HCT116 (cell line): ENCODE data around the gene NGF. TPM values are rescaled to one million over a fixed set of nuclear protein-coding genes. Genes with fewer than 3 reads are reported as not detected.

Experiments
- ATAC-seq: fragments of 200-7000 bp; cut with Tn5 transposase; 2 replicates; pipeline ENCODE4 v1.9.1; 2020; ENCODE audit warnings: mild to moderate bottlenecking, moderate library complexity
- BruUV-seq: library from RNA; stranded (reverse); fragments of 400-500 nt; replicated peaks from 2 replicates; lab custom pipeline; 2021; lab: Mats Ljungman, UMichigan
- CTCF ChIA-PET: fragments of 300-600 bp; sonication (Branson Sonifier 250); formaldehyde crosslinking; loops from one replicate; lab custom pipeline; 2021; ENCODE audit warnings: antibody characterized with exemption; lab: Charles Lee
- POLR2A ChIA-PET: fragments of 300-600, 350-600 bp; sonication (Branson Sonifier 250); formaldehyde crosslinking; loops from one replicate; lab custom pipeline; 2021; ENCODE audit warnings: antibody characterized with exemption; lab: Charles Lee
- RAD21 ChIA-PET, 2 experiments: fragments of 300-600 bp; sonication (Branson Sonifier 250); formaldehyde crosslinking; loops; one replicate each; lab custom pipeline; 2023; ENCODE audit warnings: low total read pairs in 2 of 2; ENCODE audit not compliant: uncharacterized antibody in 2 of 2, unreplicated experiment in 2 of 2, low non-redundant PET in 1 of 2; lab: Charles Lee
- DNase-seq: peaks from one replicate; pipeline ENCODE4 v3.0.0-alpha.2; 2010; ENCODE audit warnings: low read depth, low spot score
- H2AFZ ChIP-seq: fragments of 200-600 bp; shearing (Covaris generic), sonication (generic); 2 replicates; pipeline ENCODE4 v1.6.1; 2017; ENCODE audit warnings: low read depth, mixed run types, mixed read lengths, antibody characterized with exemption, low read length; ENCODE audit not compliant: poor library complexity, severe bottlenecking
- H3K27ac ChIP-seq: 2 replicates; pipeline ENCODE4 v1.5.1; 2012; ENCODE audit warnings: low read depth, low read length
- H3K27me3 ChIP-seq: fragments of 200-600 bp; sonication (generic); 2 replicates; pipeline ENCODE4 v1.6.1; 2016; ENCODE audit warnings: mixed run types, low read length, mixed read lengths; ENCODE audit not compliant: insufficient read depth
- H3K36me3 ChIP-seq, 2 experiments: fragments of 200-500 bp in 1 of 2; fragments of 200-600 bp in 1 of 2; sonication (Bioruptor generic) in 1 of 2; sonication (generic) in 1 of 2; 2 replicates each; pipeline versions ENCODE4 v1.5.1 to v1.6.1; 2014 to 2016; ENCODE audit warnings: low read length in 2 of 2, inconsistent platforms in 1 of 2, mixed read lengths in 1 of 2, mixed run types in 1 of 2; ENCODE audit not compliant: insufficient read depth in 2 of 2, control insufficient read depth in 1 of 2
- H3K4me1 ChIP-seq, 2 experiments: fragments of 200-600 bp in 1 of 2; sonication (generic) in 1 of 2; 2 replicates each; pipeline versions ENCODE4 v1.5.1 to v1.6.1; 2012 to 2017; ENCODE audit warnings: low read length in 2 of 2, inconsistent platforms in 1 of 2, mild to moderate bottlenecking in 1 of 2, mixed read lengths in 1 of 2, mixed run types in 1 of 2, moderate library complexity in 1 of 2; ENCODE audit not compliant: insufficient read depth in 2 of 2, control insufficient read depth in 1 of 2
- H3K4me2 ChIP-seq: fragments of 200-600 bp; sonication (generic); 2 replicates; pipeline ENCODE4 v1.6.1; 2017; ENCODE audit warnings: mixed run types, low read length, mixed read lengths
- H3K4me3 ChIP-seq, 2 experiments: fragments of 200-600 bp in 1 of 2; sonication (generic) in 1 of 2; replicated peaks in 1 of 2; 2 replicates each; pipeline ENCODE4 v1.5.1; 2011 to 2016; ENCODE audit warnings: low read length in 2 of 2, control low read depth in 1 of 2, low read depth in 1 of 2, mild to moderate bottlenecking in 1 of 2, mixed read lengths in 1 of 2, mixed run types in 1 of 2
- H3K79me2 ChIP-seq: fragments of 200-600 bp; sonication (generic); 2 replicates; pipeline ENCODE4 v1.6.1; 2017; ENCODE audit warnings: mild to moderate bottlenecking, mixed run types, low read length, moderate library complexity, mixed read lengths; ENCODE audit not compliant: insufficient read depth
- H3K9ac ChIP-seq: fragments of 200-600 bp; sonication (generic); 2 replicates; pipeline ENCODE4 v1.6.1; 2016; ENCODE audit warnings: low read length, mixed read lengths
- H3K9me2 ChIP-seq: fragments of 200-600 bp; sonication (generic), shearing (Covaris generic); 2 replicates; pipeline ENCODE4 v1.6.1; 2017; ENCODE audit warnings: mixed run types, mild to moderate bottlenecking, moderate library complexity; ENCODE audit not compliant: insufficient read depth
- H3K9me3 ChIP-seq, 2 experiments: fragments of 200-500 bp in 1 of 2; fragments of 200-600 bp in 1 of 2; sonication (Bioruptor generic) in 1 of 2; sonication (generic) in 1 of 2; 2 replicates each; pipeline ENCODE4 v1.6.1; 2014 to 2017; ENCODE audit warnings: low read length in 2 of 2, mixed read lengths in 2 of 2, inconsistent platforms in 1 of 2, low read depth in 1 of 2, mild to moderate bottlenecking in 1 of 2, mixed run types in 1 of 2, moderate library complexity in 1 of 2; ENCODE audit not compliant: control insufficient read depth in 1 of 2, insufficient read depth in 1 of 2
- H4K20me1 ChIP-seq: fragments of 200-600 bp; sonication (generic), shearing (Covaris generic); 2 replicates; pipeline ENCODE4 v1.6.1; 2017; ENCODE audit warnings: mixed run types, mild to moderate bottlenecking, moderate library complexity; ENCODE audit not compliant: insufficient read depth
- CTCF ChIP-seq, 3 experiments: fragments of 200-600 bp in 1 of 3; sonication (generic) in 1 of 3; IDR thresholded peaks in 2 of 3; conservative IDR thresholded peaks in 1 of 3; 2 replicates each; pipeline ENCODE4 v1.5.1; 2012 to 2017; ENCODE audit warnings: low read depth in 2 of 3, low read length in 2 of 3, antibody characterized with exemption in 1 of 3, borderline replicate concordance in 1 of 3, control low read depth in 1 of 3, mild to moderate bottlenecking in 1 of 3, mixed read lengths in 1 of 3, mixed run types in 1 of 3, moderate library complexity in 1 of 3; ENCODE audit not compliant: insufficient read depth in 1 of 3
- EGR1 ChIP-seq: IDR thresholded peaks from 2 replicates; pipeline ENCODE4 v1.6.1; 2012; ENCODE audit warnings: low read depth
- ELF1 ChIP-seq: IDR thresholded peaks from 2 replicates; pipeline ENCODE4 v1.6.1; 2012; ENCODE audit warnings: low read depth, borderline replicate concordance
- EZH2 ChIP-seq: fragments of 200-600 bp; sonication (generic); IDR thresholded peaks from 2 replicates; pipeline ENCODE4 v1.6.1; 2017; ENCODE audit warnings: antibody characterized with exemption, mixed run types
- EZH2phosphoT487 ChIP-seq: fragments of 200-600 bp; IDR thresholded peaks from 2 replicates; pipeline ENCODE4 v1.6.1; 2018; ENCODE audit warnings: antibody characterized with exemption, borderline replicate concordance
- FOSL1 ChIP-seq: IDR thresholded peaks from 2 replicates; pipeline ENCODE4 v1.6.1; 2012; ENCODE audit warnings: low read depth
- JUND ChIP-seq: IDR thresholded peaks from 2 replicates; pipeline ENCODE4 v1.6.1; 2012
- POLR2A ChIP-seq: IDR thresholded peaks from 2 replicates; pipeline ENCODE4 v1.7.0; 2011; ENCODE audit warnings: borderline replicate concordance; ENCODE audit not compliant: insufficient read depth, insufficient read length; ENCODE audit errors: extremely low read depth
- POLR2AphosphoS5 ChIP-seq: IDR thresholded peaks from 2 replicates; pipeline ENCODE4 v1.6.1; 2011; ENCODE audit warnings: mild to moderate bottlenecking, low read depth, low read length, moderate library complexity
- SIN3A ChIP-seq: IDR thresholded peaks from 2 replicates; pipeline ENCODE4 v1.6.1; 2012; ENCODE audit warnings: low read depth
- SP1 ChIP-seq: IDR thresholded peaks from 2 replicates; pipeline ENCODE4 v1.6.1; 2012; ENCODE audit warnings: low read depth
- SRF ChIP-seq: IDR thresholded peaks from 2 replicates; pipeline ENCODE4 v1.6.1; 2012; ENCODE audit warnings: low read depth
- TCF7L2 ChIP-seq: IDR thresholded peaks from 2 replicates; pipeline ENCODE4 v1.7.0; 2011; ENCODE audit warnings: borderline replicate concordance, inconsistent platforms; ENCODE audit not compliant: insufficient read depth, insufficient read length; ENCODE audit errors: extremely low read depth
- YY1 ChIP-seq: IDR thresholded peaks from 2 replicates; pipeline ENCODE4 v1.6.1; 2011; ENCODE audit warnings: low read length, low read depth, moderate library complexity, mild to moderate bottlenecking; ENCODE audit not compliant: insufficient replicate concordance; ENCODE audit errors: extremely low read depth
- ZFX ChIP-seq: fragments of 450-650 bp; IDR thresholded peaks from 2 replicates; pipeline ENCODE4 v1.6.1; 2017
- intact Hi-C: fragments of 100-400 bp; cut with micrococcal nuclease; formaldehyde crosslinking; loops from 2 replicates; pipeline ENCODE4 v1.10.0; 2022
- total RNA-seq: library from RNA; stranded (reverse); gene quantifications from one replicate; pipeline ENCODE4 v1.2.1, GENCODE V29; 2021; ENCODE audit not compliant: unreplicated experiment

NGF gene
- total RNA-seq, 1 experiment from 2014 or later = not detected

- intact Hi-C loops = no loop called here
These were observed 24.9 kb downstream of the NGF start for GRCh38 chr1:115313182-115313581.

More at GRCh38 chr1:115313182-115313581, 24.9 kb downstream of the NGF start:
- Histone ChIP-seq H3K27ac (no peak overlapping the region), H3K4me2 (no peak overlapping the region), H3K9ac (no peak overlapping the region), H3K36me3 (no peaks in the 10 kb centered on the region), H4K20me1 (no peaks in the 10 kb centered on the region), H3K9me3 (no peaks in the 10 kb centered on the region), H3K9me2 (no peaks in the 10 kb centered on the region), H3K27me3 (no peaks in the 10 kb centered on the region), H3K79me2 (no peaks in the 10 kb centered on the region), H3K4me3 (no peak overlapping the region), H3K4me1 (no peaks in the 10 kb centered on the region), H2AFZ (no peak overlapping the region)
- DNase-seq (no peak), ATAC-seq (no peak)
- POLR2A ChIA-PET = no interaction called here
- CTCF ChIA-PET = no interaction called here
- BruUV-seq = no TSS peak
- TF ChIP-seq SP1 = no peak
- TF ChIP-seq POLR2AphosphoS5 = no peak
- TF ChIP-seq CTCF (IDR thresholded peaks at IDR 0.05 in 2 of 3, conservative IDR thresholded peaks at IDR 0.05 in 1 of 3; ENCODE audit: borderline replicate concordance in 1 of 3, insufficient read depth in 1 of 3, low read depth in 2 of 3, low read length in 2 of 3) = no peak
- no peak for TF ChIP-seq EGR1
- TF ChIP-seq SIN3A = no peak
- no peak for TF ChIP-seq EZH2phosphoT487
- TF ChIP-seq TCF7L2 = no peak
- no peak for TF ChIP-seq SRF
- TF ChIP-seq ELF1 = no peak
- no peak for TF ChIP-seq YY1
- no peak for TF ChIP-seq EZH2
- TF ChIP-seq POLR2A = no peak
- no peak for TF ChIP-seq JUND
- TF ChIP-seq ZFX = no peak
- no peak for TF ChIP-seq FOSL1
- RAD21 ChIA-PET = no interaction called here
